KMS-11 (cell line): ENCODE results near the gene TRAF3IP1.
"Not testable (repeated sequence)": the region's sequence is repeated elsewhere in the genome, so short reads cannot be mapped to it uniquely, and the experiment has no call there.

Experiments used
- H2AFZ ChIP-seq: fragments of 200-600 bp; sonication (generic); 2 replicates; pipeline ENCODE4 v1.6.1; 2016; ENCODE audit warnings: antibody characterized with exemption, mixed run types, low read depth
- H3K27ac ChIP-seq: fragments of 200-600 bp; sonication (generic); 2 replicates; pipeline ENCODE4 v1.6.1; 2016; ENCODE audit warnings: mild to moderate bottlenecking, mixed run types
- H3K27me3 ChIP-seq: fragments of 200-600 bp; sonication (generic); 2 replicates; pipeline ENCODE4 v1.6.1; 2017; ENCODE audit warnings: mild to moderate bottlenecking, low read depth, mixed run types, moderate library complexity; ENCODE audit not compliant: insufficient read depth
- H3K36me3 ChIP-seq: fragments of 200-600 bp; sonication (generic); 2 replicates; pipeline ENCODE4 v1.6.1; 2017; ENCODE audit warnings: mild to moderate bottlenecking, mixed run types; ENCODE audit not compliant: insufficient read depth
- H3K4me1 ChIP-seq: fragments of 200-600 bp; sonication (generic); 2 replicates; pipeline ENCODE4 v1.6.1; 2016; ENCODE audit warnings: mild to moderate bottlenecking, low read depth, mixed run types; ENCODE audit not compliant: poor library complexity, severe bottlenecking
- H3K4me2 ChIP-seq: fragments of 200-600 bp; sonication (generic); 2 replicates; pipeline ENCODE4 v1.7.0; 2016; ENCODE audit warnings: mild to moderate bottlenecking, mixed run types
- H3K4me3 ChIP-seq: fragments of 200-600 bp; sonication (generic); IDR thresholded peaks from 2 replicates; pipeline ENCODE4 v1.6.1; 2017; ENCODE audit warnings: low read depth, low read length, mixed read lengths; ENCODE audit not compliant: insufficient read depth
- H3K79me2 ChIP-seq: fragments of 200-600 bp; sonication (generic); 2 replicates; pipeline ENCODE4 v1.6.1; 2016; ENCODE audit warnings: low read depth, mixed run types; ENCODE audit not compliant: insufficient read depth
- H3K9ac ChIP-seq: fragments of 200-600 bp; sonication (generic); 2 replicates; pipeline ENCODE4 v1.6.1; 2016; ENCODE audit warnings: mild to moderate bottlenecking, mixed run types
- H4K20me1 ChIP-seq: fragments of 200-600 bp; sonication (generic); 2 replicates; pipeline ENCODE4 v1.6.1; 2016; ENCODE audit warnings: mild to moderate bottlenecking, mixed run types; ENCODE audit not compliant: insufficient read depth
- CTCF ChIP-seq: fragments of 200-600 bp; sonication (generic); conservative IDR thresholded peaks from 2 replicates; pipeline ENCODE4 v1.6.1; 2017; ENCODE audit warnings: low read depth, mild to moderate bottlenecking, antibody characterized with exemption, low read length, moderate library complexity, mixed read lengths

Gene TRAF3IP1

GRCh38 chr2:238370823-238371372 is 50.6 kb downstream of the TRAF3IP1 start:
- H3K4me1 ChIP-seq = no peaks in the 10 kb centered on the region
- H3K27ac ChIP-seq = no peak overlapping the region
- H3K9ac ChIP-seq = no peak overlapping the region
- TF ChIP-seq CTCF = 0 out of 2 replicates have a peak, but pooled peaks have one; percentile 19
- no peaks in the 10 kb centered on the region for H3K27me3 ChIP-seq
- H2AFZ ChIP-seq = no peak overlapping the region
- H3K36me3 ChIP-seq = no peaks in the 10 kb centered on the region
- no peaks in the 10 kb centered on the region for H3K79me2 ChIP-seq
- no peak overlapping the region for H3K4me2 ChIP-seq
- no peaks in the 10 kb centered on the region for H4K20me1 ChIP-seq
- H3K4me3 ChIP-seq = no peak overlapping the region

- H4K20me1 ChIP-seq, H2AFZ ChIP-seq, H3K27me3 ChIP-seq, H3K9ac ChIP-seq, H3K27ac ChIP-seq, H3K4me1 ChIP-seq, H3K4me2 ChIP-seq, H3K36me3 ChIP-seq, H3K4me3 ChIP-seq, H3K79me2 ChIP-seq: not testable (repeated sequence)
Measured at GRCh38 chr2:238372277-238372676, 52.0 kb downstream of the TRAF3IP1 start.

GRCh38 chr2:238376884-238377391 is 56.6 kb downstream of the TRAF3IP1 start:
- no peak for TF ChIP-seq CTCF
- Histone ChIP-seq H3K4me2 (no peak overlapping the region), H3K79me2 (no peaks in the 10 kb centered on the region), H2AFZ (no peak overlapping the region), H3K27me3 (no peaks in the 10 kb centered on the region), H3K4me1 (no peaks in the 10 kb centered on the region), H3K9ac (no peak overlapping the region), H4K20me1 (no peaks in the 10 kb centered on the region), H3K27ac (no peak overlapping the region), H3K4me3 (no peak overlapping the region), H3K36me3 (no peaks in the 10 kb centered on the region)

GRCh38 chr2:238378230-238379095 is 58.1 kb downstream of the TRAF3IP1 start:
- no peaks in the 10 kb centered on the region for H3K79me2 ChIP-seq
- H2AFZ ChIP-seq = no peak overlapping the region
- no peak overlapping the region for H3K27ac ChIP-seq
- no peak overlapping the region for H3K4me3 ChIP-seq
- no peaks in the 10 kb centered on the region for H3K36me3 ChIP-seq
- no peak overlapping the region for H3K4me2 ChIP-seq
- H3K9ac ChIP-seq = no peak overlapping the region
- H3K4me1 ChIP-seq = no peaks in the 10 kb centered on the region
- H3K27me3 ChIP-seq = no peaks in the 10 kb centered on the region
- TF ChIP-seq CTCF = no peak
- H4K20me1 ChIP-seq = no peaks in the 10 kb centered on the region
